Stomach (tissue), 9 donors: Measurements from ENCODE around the gene APP. TPM values are rescaled to one million over a fixed set of nuclear protein-coding genes. Genes with fewer than 3 reads are reported as not detected.

ENCODE experiments used
- DNase-seq, 2 donors: peaks; one replicate each; pipeline versions ENCODE4 v3.0.0 to v3.0.0-alpha.2; 2013 to 2019
- H3K27ac ChIP-seq, 5 donors: fragments of 200-600 bp in 4 of 5; sonication (generic) in 4 of 5; one replicate each; pipeline ENCODE4 v1.5.1; 2013 to 2019; ENCODE audit warnings: mild to moderate bottlenecking in 1 of 5, moderate library complexity in 1 of 5
- H3K27me3 ChIP-seq, 3 donors: fragments of 200-600 bp; sonication (generic); one replicate each; pipeline ENCODE4 v1.5.1; 2017 to 2019; ENCODE audit warnings: mixed run types in 1 of 3
- H3K36me3 ChIP-seq, 4 donors: fragments of 200-600 bp; sonication (generic); 1 replicate in 3 of 4; 2 replicates in 1 of 4; pipeline ENCODE4 v1.5.1; 2016 to 2019
- H3K4me1 ChIP-seq, 4 donors: fragments of 200-600 bp; sonication (generic); one replicate each; pipeline ENCODE4 v1.5.1; 2016 to 2019
- H3K4me3 ChIP-seq, 4 donors: fragments of 200-600 bp; sonication (generic) in 3 of 4; one replicate each; pipeline ENCODE4 v1.5.1; 2016 to 2019; ENCODE audit warnings: mild to moderate bottlenecking in 1 of 4
- H3K9me3 ChIP-seq, 4 donors: fragments of 200-600 bp; sonication (generic); one replicate each; pipeline ENCODE4 v1.5.1; 2016 to 2019
- EP300 ChIP-seq: sonication (generic); formaldehyde crosslinking; IDR thresholded peaks from one replicate; pipeline ENCODE4 v1.6.1; 2017; ENCODE audit warnings: antibody characterized with exemption
- POLR2A ChIP-seq, 4 donors: fragments of 450-650 bp; IDR thresholded peaks; one replicate each; pipeline ENCODE4 v1.6.1; 2016; ENCODE audit warnings: antibody characterized with exemption in 4 of 4, control low read depth in 2 of 4, mild to moderate bottlenecking in 1 of 4, moderate library complexity in 1 of 4
- POLR2AphosphoS5 ChIP-seq, 3 donors: sonication (generic); formaldehyde crosslinking; IDR thresholded peaks; one replicate each; pipeline ENCODE4 v1.6.1; 2016; ENCODE audit warnings: antibody characterized with exemption in 3 of 3
- WGBS, 5 donors: extraction: QIAGEN DNeasy Blood & Tissue Kit in 3 of 5; methylation state at CpG; one replicate each; pipeline versions ENCODE4 v1.1.5 to v1.1.7; 2013 to 2018; 5-methylcytosine and 5-hydroxymethylcytosine counted together
- intact Hi-C: fragments of 100-400 bp; cut with DNase I; formaldehyde crosslinking; loops from one replicate; pipeline ENCODE4 v1.15.1; 2023; ENCODE audit warnings: low total_unique reads
- polyA plus RNA-seq, 3 donors: library from polyadenylated mRNA; stranded (reverse); fragments of 200-250 nt; gene quantifications; one replicate each; pipeline ENCODE4 v1.2.3, GENCODE V29; 2013
- total RNA-seq, 5 donors: library from RNA; depleted of rRNA; stranded (reverse); fragments of >200 nt; gene quantifications; one replicate each; pipeline versions ENCODE4 v1.1.0 to v1.2.3, GENCODE V29; 2014 to 2016
- TF ChIP-seq, protein P1 (sequence below), 7 experiments: fragments of 450-650 bp in 4 of 7; fragments of 200-600 bp in 3 of 7; sonication (generic) in 3 of 7; IDR thresholded peaks; one replicate each; pipeline ENCODE4 v1.5.1; 2016 to 2019; ENCODE audit warnings: antibody characterized with exemption in 7 of 7, control low read depth in 2 of 7, mild to moderate bottlenecking in 1 of 7
- donor health status: healthy with polysubstance abuse.
- donor health status: Bipolar disorder and iron deficiency.
- donor health status: healthy.

Gene APP
- total and polyA plus RNA-seq, 8 donors, result 41.2 to 408 (median 200) TPM

DNA sequence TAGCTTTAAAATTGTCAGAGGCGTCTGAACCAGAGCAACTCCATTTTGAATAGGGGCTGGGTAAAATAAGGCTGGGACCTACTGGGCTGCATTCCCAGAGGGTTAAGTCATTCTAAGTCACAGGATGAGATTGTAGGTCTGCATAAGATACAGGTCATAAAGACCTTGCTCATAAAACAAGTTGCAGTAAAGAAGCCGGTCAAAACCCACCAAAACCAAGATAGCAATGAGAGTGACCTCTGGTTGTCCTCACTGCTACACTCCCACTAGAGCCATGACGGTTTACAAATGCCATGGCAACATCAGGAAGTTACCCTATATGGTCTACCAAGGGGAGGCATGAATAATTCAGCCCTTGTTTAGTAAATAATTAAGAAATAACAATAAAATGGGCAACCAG, 292.2 kb downstream of the APP start:
- H3K36me3 ChIP-seq, result peaks cover 0 to 28% (median 20%) of the 10 kb centered on the region in 4 donors
- intact Hi-C loops, result no loop called here
- H3K9me3 ChIP-seq, result no peaks in the 10 kb centered on the region
- TF ChIP-seq, protein P1, sequence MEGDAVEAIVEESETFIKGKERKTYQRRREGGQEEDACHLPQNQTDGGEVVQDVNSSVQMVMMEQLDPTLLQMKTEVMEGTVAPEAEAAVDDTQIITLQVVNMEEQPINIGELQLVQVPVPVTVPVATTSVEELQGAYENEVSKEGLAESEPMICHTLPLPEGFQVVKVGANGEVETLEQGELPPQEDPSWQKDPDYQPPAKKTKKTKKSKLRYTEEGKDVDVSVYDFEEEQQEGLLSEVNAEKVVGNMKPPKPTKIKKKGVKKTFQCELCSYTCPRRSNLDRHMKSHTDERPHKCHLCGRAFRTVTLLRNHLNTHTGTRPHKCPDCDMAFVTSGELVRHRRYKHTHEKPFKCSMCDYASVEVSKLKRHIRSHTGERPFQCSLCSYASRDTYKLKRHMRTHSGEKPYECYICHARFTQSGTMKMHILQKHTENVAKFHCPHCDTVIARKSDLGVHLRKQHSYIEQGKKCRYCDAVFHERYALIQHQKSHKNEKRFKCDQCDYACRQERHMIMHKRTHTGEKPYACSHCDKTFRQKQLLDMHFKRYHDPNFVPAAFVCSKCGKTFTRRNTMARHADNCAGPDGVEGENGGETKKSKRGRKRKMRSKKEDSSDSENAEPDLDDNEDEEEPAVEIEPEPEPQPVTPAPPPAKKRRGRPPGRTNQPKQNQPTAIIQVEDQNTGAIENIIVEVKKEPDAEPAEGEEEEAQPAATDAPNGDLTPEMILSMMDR (IDR thresholded peaks at IDR 0.05), result no peak
- TF ChIP-seq POLR2AphosphoS5 (IDR thresholded peaks at IDR 0.05) (no peak), POLR2A (IDR thresholded peaks at IDR 0.05) (no peak), EP300 (no peak)
- H3K27me3 ChIP-seq, result no peaks in the 10 kb centered on the region
- WGBS, 5 donors, result 71 to 87% (median 75%) methylated on average over 3 of the region's 3 CpGs
- H3K4me1 ChIP-seq, result no peaks in the 10 kb centered on the region
- DNase-seq, result peak in 1 of 2 donors; percentile 27
- no peak overlapping the region for H3K27ac ChIP-seq
- H3K4me3 ChIP-seq, result no peak overlapping the region

DNA sequence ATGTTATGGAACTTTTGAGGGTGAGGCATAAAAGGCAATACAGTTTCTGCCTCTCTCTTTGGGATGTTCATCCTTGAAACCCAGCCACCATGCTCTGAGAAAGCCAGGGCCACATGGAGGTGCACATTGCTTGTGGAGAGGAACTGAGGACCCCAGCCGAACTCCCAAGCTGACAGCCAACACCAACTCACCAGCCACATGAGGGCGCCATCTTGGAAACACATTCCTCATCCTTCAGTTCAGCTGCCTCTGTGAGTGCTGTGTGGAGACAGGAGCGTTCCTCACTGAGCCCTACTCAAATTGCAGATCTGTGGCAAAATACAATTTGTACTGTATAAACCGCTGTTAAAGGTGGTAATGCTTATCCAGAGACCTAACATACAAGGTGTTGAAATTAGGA, 298.3 kb downstream of the APP start:
- DNase-seq, result no peak
- H3K27me3 ChIP-seq, result no peaks in the 10 kb centered on the region
- no peak overlapping the region for H3K4me3 ChIP-seq
- WGBS, 5 donors, result 88 to 98% (median 97%) methylated on average over 4 of the region's 4 CpGs
- TF ChIP-seq POLR2AphosphoS5 (IDR thresholded peaks at IDR 0.05) (no peak), POLR2A (IDR thresholded peaks at IDR 0.05) (no peak), EP300 (no peak)
- TF ChIP-seq, protein P1 (IDR thresholded peaks at IDR 0.05), result no peak
- H3K36me3 ChIP-seq, result peaks cover 0 to 4% (median 0%) of the 10 kb centered on the region in 4 donors
- intact Hi-C loops, result no loop called here
- no peaks in the 10 kb centered on the region for H3K9me3 ChIP-seq
- H3K4me1 ChIP-seq, result no peaks in the 10 kb centered on the region
- no peak overlapping the region for H3K27ac ChIP-seq

DNA sequence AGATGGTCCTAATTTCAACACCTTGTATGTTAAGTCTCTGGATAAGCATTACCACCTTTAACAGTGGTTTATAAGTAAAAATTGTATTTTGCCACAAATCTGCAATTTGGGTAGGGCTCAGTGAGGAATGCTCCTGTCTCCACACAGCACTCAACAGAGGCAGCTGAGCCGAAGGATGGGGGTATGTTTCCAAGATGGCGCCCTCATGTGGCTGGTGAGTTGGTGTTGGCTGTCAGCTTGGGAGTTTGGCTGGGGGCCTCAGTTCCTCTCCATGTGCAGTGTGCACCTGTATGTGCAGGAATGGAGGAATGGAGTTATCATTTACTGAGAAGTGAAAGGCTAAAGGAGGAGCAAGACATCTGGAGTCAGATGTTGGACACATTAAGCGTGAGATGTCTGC, 299.0 kb downstream of the APP start:
- H3K4me3 ChIP-seq, result no peak overlapping the region
- H3K27ac ChIP-seq, result no peak overlapping the region
- no peaks in the 10 kb centered on the region for H3K27me3 ChIP-seq
- H3K9me3 ChIP-seq, result no peaks in the 10 kb centered on the region
- DNase-seq, result no peak
- no peak for TF ChIP-seq EP300
- TF ChIP-seq, protein P1 (IDR thresholded peaks at IDR 0.05), result no peak
- TF ChIP-seq POLR2AphosphoS5 (IDR thresholded peaks at IDR 0.05), result no peak
- TF ChIP-seq POLR2A (IDR thresholded peaks at IDR 0.05), result no peak
- 81 to 97% (median 96%) methylated on average over 3 of the region's 3 CpGs for WGBS, 5 donors
- H3K4me1 ChIP-seq, result no peaks in the 10 kb centered on the region
- H3K36me3 ChIP-seq, result peaks cover 0 to 4% (median 0%) of the 10 kb centered on the region in 4 donors
- intact Hi-C loops, result no loop called here

DNA sequence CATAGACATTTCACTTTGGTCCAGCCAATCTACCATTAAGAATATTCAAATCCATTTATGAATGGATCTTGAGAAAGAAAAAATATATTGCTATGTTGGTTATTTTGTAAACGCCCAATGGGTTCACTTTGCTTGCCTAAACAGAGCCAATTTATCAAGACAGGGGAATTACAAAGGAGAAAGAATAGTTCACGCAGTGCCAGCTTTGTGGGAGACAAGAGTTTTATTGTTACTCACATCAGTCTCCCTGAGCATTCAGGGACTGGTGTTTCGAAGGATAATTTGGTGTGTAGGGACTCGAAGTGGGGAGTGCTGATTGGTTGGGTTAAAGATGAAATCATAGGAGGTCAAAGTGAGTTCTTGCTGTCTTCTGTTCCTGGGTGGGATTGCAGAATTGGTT, 300.5 kb downstream of the APP start:
- Histone ChIP-seq H3K27me3 (no peaks in the 10 kb centered on the region), H3K4me3 (no peak overlapping the region), H3K27ac (no peak overlapping the region), H3K36me3 (peaks cover 0 to 4% (median 0%) of the 10 kb centered on the region in 4 donors), H3K4me1 (no peaks in the 10 kb centered on the region), H3K9me3 (no peaks in the 10 kb centered on the region)
- intact Hi-C loops, result no loop called here
- WGBS, 5 donors, result 75 to 90% (median 81%) methylated on average over 4 of the region's 4 CpGs
- TF ChIP-seq POLR2A (IDR thresholded peaks at IDR 0.05) (no peak), POLR2AphosphoS5 (IDR thresholded peaks at IDR 0.05) (no peak), EP300 (no peak)
- TF ChIP-seq, protein P1 (IDR thresholded peaks at IDR 0.05), result no peak
- DNase-seq, result no peak
